Measurements from ENCODE around the gene PPP1R36. TPM values are rescaled to one million over a fixed set of nuclear protein-coding genes. Genes with fewer than 3 reads are reported as not detected.
"Not testable (repeated sequence)": the region's sequence is repeated elsewhere in the genome, so short reads cannot be mapped to it uniquely, and the experiment has no call there.

The PPP1R36 gene
- polyA plus RNA-seq, 1 donor = 1.5 TPM

- no peak for DNase-seq
These were observed 31.5 kb upstream of the PPP1R36 start for GRCh38 chr14:64518229-64518628.

DNA sequence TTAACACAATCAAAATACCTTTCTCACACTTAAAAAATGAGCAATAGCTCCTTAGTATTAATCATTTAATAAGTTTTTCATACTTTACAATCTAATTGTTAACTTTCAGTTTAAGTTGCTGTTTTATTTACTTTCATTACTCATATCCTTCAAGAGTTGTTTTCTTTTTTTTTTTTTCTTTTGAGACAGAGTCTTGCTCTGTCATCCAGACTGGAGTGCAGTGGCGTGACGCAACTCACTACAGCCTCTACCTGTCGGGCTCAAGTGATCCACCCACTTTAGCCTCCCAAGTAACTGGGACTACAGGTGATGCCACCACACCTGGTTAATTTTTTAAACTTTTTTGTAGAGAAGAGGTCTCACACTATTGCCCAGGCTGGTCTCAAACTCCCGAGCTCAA, 29.1 kb upstream of the PPP1R36 start:
- no peak for DNase-seq

GRCh38 chr14:64522591-64523355, 27.0 kb upstream of the PPP1R36 start:
- DNase-seq = no peak

GRCh38 chr14:64525354-64525753, 24.4 kb upstream of the PPP1R36 start:
- no peak for DNase-seq

- DNase-seq = no peak
These were observed 18.2 kb upstream of the PPP1R36 start for GRCh38 chr14:64531567-64531966.

DNA sequence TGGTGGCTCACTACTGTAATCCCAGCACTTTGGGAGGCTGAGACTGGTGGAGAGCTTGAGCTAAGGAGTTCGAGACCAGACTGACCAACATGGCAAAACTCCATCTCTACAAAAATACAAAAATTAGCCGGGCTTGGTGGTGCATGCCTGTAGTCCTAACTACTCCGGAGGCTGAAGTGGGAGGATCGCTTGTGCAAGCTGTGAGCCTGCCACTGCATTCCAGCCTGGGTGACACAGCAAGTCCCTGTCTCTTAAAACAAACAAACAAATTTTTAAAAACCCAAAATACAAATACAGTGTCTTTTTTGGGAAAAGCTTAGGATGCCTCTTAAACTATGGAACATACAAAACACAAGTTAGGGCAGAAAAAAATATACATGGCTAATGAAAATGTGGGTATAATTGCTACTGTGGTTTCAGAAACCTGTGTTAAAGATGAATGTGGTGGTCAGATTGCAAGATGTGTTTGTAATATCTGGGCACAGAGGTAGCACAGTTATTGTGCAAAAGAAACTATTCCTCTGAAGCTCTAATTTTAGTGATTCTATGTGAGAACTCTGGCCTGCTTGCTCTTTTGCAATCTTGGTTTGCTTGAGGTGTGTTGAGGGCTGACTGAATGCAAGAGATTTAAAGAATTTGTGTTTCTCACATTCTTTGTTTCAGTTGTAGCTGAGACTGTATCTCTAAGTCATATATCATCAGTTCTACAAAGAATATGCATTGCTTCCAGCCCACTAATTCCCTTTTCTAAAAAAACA, 13.1 kb upstream of the PPP1R36 start:
- no peak for DNase-seq

DNA sequence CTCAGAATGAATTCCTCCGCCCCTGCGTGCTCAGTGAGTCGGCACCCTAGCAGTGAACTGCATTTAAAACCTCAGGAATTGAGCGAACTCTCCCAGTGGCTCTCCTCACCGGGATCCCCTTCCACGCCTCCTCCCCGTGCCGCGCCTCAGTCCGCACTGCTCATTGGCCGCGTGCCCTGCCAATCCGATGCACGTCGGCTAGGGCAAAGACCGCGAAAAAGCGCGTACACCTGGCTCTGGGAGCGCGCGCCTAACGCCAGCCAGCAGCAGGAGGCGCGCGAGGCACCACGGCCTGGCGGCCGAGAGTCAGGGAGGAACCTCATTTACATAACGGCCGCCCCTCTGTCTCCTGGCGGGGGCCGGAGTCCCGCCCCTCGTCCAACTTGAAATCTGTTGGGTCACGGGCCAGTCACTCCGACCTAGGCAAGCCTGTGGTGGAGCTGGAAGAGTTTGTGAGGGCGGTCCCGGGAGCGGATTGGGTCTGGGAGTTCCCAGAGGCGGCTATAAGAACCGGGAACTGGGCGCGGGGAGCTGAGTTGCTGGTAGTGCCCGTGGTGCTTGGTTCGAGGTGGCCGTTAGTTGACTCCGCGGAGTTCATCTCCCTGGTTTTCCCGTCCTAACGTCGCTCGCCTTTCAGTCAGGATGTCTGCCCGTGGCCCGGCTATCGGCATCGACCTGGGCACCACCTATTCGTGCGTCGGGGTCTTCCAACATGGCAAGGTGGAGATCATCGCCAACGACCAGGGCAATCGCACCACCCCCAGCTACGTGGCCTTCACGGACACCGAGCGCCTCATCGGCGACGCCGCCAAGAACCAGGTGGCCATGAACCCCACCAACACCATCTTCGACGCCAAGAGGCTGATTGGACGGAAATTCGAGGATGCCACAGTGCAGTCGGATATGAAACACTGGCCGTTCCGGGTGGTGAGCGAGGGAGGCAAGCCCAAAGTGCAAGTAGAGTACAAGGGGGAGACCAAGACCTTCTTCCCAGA, 9.3 kb upstream of the PPP1R36 start, which contains the start of gene HSPA2:
HSPA2 (plus strand) TSS at position 534 of the 995 bp plus-strand sequence; CDS start at position 643, 109 bp downstream.
- DNase-seq = peak; percentile 99

- no peak for DNase-seq
These were observed 8.3 kb upstream of the PPP1R36 start for GRCh38 chr14:64541261-64541971.

GRCh38 chr14:64541972-64542835, 7.6 kb upstream of the PPP1R36 start:
- DNase-seq = no peak

DNA sequence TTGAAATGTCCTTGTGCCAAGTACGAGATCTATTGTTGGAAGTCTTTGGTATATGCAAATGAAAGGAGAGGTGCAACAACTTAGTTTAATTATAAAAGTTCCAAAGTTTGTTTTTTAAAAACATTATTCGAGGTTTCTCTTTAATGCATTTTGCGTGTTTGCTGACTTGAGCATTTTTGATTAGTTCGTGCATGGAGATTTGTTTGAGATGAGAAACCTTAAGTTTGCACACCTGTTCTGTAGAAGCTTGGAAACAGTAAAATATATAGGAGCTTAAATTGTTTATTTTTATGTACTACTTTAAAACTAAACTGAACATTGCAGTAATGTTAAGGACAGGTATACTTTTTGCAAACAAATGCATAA, 6.9 kb upstream of the PPP1R36 start:
- no peak for DNase-seq

GRCh38 chr14:64544607-64545312, 5.0 kb upstream of the PPP1R36 start:
- no peak for DNase-seq

DNA sequence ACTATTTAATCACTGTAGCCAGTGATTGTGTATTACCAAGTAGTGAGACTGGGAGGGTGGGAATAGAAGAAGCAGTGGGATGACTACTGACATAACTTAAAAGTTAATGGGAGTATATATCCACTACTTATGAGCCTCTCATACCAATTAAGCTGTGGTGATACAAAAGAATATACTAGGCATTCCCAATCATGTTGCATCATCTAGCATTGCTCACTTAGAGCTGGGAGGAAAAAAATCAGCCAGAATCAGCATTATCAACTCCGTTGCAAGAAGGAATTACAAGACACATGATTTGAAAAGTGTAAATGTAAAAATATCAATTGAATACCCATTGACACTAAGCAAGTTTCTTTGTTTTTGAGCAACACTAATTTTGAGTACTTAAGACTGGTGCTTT, 745 bp upstream of the PPP1R36 start:
- no peak for DNase-seq

DNA sequence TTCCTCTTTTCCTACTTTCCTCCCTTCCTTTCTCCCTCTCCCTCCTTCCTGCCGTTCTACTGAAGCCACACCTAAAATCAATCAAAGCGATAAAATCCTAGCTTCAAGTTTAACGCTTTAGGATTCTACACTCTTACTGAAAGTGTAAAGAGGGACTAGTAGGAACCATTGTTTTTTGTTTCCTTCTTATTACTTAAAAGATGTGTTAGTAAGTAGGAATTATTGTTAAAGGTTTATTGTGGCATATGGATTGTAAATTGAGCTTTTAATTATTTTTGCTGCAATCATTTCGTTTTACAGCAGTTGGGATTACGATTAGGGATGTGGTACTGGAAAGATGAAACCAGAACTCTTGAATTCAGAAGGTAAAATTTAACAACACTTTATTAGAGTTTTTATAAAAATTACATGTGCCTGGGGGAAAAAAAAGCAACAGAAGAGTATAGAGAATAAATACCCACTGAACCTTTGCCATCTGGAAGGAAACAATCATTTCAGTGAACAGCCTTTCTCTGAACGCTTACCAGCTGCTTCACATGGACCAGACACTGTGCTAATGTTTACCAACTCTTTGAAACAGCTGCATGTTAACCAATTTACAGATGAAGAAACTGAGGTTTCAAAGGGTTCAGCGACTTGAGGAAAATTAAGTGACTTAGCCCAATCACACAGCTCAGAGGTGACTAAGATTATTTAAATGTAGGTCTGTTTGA, 1.0 kb downstream of the PPP1R36 start:
- DNase-seq = no peak

DNA sequence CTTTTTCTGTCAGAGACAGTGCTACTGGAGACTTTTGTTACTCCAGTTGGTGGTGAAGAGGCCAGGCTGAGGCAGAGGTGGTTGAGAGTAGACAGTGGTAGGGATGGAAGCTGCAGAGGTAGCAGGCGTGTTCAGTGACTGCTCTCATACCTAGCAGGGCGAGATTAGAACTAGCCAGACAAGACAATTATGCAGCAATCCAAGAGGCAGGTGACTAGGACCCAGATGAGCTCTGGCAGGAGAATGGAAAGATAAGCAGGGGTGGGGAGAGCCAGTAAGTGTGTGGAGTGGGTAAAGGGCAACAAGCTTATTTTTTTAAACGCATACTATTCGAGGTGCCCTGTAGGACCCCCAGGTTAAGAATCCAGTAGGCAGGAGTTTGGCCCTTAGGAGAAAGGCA, 4.8 kb downstream of the PPP1R36 start:
- DNase-seq = no peak

DNA sequence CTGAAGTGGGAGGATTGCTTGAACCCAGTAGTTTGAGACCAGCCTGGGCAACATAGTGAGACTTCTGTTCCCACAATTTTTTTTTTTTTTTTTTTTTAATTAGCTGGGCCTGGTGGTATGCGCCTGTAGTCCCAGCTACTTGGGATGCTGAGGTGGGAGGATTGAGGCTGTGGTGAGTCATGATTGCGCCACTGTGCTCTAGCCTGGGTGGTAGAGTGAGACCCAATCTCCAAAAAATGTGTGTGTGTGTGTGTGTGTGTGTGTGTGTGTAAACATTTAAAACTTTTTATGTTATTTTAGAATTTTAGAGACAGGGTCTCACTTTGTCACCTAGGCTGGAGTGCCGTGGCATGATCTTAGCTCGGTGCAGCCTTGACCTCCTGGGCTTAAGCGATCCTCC, 6.8 kb downstream of the PPP1R36 start:
- no peak for DNase-seq

- not testable (repeated sequence) for DNase-seq
These were observed 8.5 kb downstream of the PPP1R36 start for GRCh38 chr14:64558216-64558615.

DNA sequence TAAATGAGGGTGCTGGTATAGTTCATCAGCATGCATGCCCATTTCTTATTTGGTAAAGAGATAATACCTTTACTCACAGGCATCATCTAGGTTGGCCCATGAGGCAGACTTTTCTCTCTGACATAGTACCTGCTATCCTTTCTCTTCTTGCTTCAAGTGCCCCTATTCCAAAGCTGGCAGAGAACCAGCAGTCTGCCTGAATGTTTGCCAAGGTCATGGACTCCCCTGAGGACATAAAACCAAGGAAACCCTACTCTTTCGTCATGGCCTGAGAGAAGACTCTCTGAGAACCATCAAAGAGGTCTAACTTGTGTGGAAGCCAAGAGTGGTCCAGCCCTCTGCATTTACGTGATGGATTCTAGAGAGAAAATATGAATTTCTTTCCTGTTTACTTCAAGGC, 11.9 kb downstream of the PPP1R36 start:
- DNase-seq = no peak

DNA sequence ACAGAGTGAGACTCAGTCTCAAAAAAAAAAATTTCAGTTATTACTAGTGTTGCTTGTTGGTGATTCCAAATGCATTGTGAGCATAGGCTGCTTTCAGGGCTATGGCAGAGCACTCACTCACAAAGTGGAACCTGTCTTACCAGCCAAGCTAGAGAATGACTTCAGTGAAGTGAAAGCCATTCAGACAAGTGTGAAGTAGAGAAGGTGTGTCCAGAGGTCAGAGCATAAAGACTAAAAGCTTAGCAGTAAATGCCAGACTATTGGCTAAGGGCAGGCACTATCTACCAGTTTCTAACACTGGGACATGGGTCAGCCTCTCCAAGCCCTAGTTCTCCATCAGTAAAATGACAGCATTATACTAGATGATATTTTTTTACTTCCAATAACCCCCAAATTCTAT, 12.7 kb downstream of the PPP1R36 start:
- DNase-seq = no peak

- DNase-seq = no peak
These were observed 13.9 kb downstream of the PPP1R36 start for GRCh38 chr14:64563696-64564095.

Measured in left kidney (tissue), 2 donors.